ENCODE results near the gene C19orf53.

DNA sequence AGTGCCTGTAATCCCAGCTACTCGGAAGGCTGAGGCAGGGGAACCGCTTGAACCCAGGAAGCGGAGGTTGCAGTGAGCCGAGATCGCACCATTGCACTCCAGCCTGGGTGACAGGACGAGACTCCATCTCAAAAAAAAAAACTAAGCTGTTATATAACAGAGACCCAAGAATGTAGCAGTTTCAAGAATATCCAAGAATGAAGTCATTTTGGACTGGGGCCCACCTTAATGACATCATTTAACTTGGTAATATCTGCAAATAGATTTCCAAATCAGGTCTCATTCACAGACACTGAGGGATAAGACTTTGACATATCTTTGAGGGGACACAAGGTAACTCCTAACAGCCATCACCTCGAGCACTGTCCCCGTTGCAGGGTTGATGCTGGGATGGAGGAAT, 46.5 kb upstream of the C19orf53 start:
- TF ChIP-seq RFX5 (IDR thresholded peaks at IDR 0.05; ENCODE audit: low read depth, low read length) (no peak), NRF1 (conservative IDR thresholded peaks at IDR 0.05; ENCODE audit: low read depth, low read length) (no peak), EP300 (IDR thresholded peaks at IDR 0.05; ENCODE audit: borderline replicate concordance in 1 of 2, control insufficient read depth in 1 of 2, low read depth in 2 of 2, low read length in 2 of 2) (no peak), GABPA (IDR thresholded peaks at IDR 0.05; ENCODE audit: low read depth) (no peak), BACH1 (IDR thresholded peaks at IDR 0.05; ENCODE audit: borderline replicate concordance) (no peak), CTCF (IDR thresholded peaks at IDR 0.05 in 2 of 3, conservative IDR thresholded peaks at IDR 0.05 in 1 of 3; ENCODE audit: control insufficient read depth in 2 of 3, extremely low read depth in 1 of 3, insufficient read depth in 1 of 3, low read depth in 3 of 3, low read length in 3 of 3) (no peak), TAF1 (IDR thresholded peaks at IDR 0.05; ENCODE audit: borderline replicate concordance, low read depth, low read length) (no peak), MYC (IDR thresholded peaks at IDR 0.05; ENCODE audit: insufficient read depth, insufficient read length, insufficient replicate concordance, low read length, severe bottlenecking) (no peak)

Data from GM12878 (cell line).